ENCODE results near the gene IL17RA.
A peak's percentile ranks its signal among the peaks of the same experiment; 100 is the strongest.

The IL17RA gene

DNA sequence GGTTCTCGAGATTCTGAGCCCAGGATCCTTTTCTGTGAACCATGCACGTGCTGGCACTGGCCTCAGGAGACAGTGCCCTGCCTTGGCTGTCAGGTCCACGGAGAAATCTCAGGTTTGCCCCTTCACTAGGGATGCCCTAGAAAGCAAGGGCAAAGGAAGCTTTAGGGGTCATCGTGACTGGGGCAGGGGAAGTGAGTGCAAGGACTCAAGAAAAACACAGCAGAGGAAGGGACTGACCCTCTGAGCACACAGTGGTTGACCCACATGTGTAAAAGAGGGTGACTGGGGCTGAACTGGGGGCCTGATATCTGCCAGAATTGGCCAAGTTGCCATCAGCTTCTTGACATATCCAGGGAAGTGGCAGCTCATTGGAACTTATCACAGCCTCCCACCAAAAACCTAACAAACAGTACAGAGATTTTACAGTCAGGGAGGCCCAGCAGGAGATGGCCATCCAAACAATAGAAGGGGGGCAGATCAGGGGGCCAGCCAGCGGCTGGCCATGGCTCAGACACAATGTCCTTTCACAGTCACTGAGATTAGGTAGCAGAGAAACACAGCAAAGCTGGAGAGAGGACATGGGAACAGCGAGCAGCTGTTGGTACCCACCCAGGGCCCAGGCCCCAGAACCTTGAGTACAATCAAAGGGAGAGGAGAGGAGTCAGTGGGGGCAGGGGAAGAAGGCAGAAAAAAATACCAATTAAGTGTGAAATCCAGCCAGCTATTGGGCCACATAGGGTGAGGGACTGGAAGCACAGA lies 32.0 kb downstream of the IL17RA start:
- 59% methylated on average over 6 of the region's 6 CpGs for WGBS
- H3K4me1 ChIP-seq (ENCODE audit: insufficient read depth, low read length): peaks cover 19% of the 10 kb centered on the region
- H3K36me3 ChIP-seq (ENCODE audit: insufficient read depth, low read length): no peaks in the 10 kb centered on the region
- H3K27me3 ChIP-seq (ENCODE audit: insufficient read depth, low read length): peaks cover 4% of the 10 kb centered on the region; the same call in 1 of the 2 replicates
- H3K27ac ChIP-seq (ENCODE audit: low read depth, low read length): peak overlapping the region; percentile 27
- H3K9me3 ChIP-seq (ENCODE audit: insufficient read depth, low read depth, low read length): no peaks in the 10 kb centered on the region
- H3K4me3 ChIP-seq (ENCODE audit: low read length): no peak overlapping the region
- no peak overlapping the region for H3K9ac ChIP-seq (ENCODE audit: low read depth, low read length)

DNA sequence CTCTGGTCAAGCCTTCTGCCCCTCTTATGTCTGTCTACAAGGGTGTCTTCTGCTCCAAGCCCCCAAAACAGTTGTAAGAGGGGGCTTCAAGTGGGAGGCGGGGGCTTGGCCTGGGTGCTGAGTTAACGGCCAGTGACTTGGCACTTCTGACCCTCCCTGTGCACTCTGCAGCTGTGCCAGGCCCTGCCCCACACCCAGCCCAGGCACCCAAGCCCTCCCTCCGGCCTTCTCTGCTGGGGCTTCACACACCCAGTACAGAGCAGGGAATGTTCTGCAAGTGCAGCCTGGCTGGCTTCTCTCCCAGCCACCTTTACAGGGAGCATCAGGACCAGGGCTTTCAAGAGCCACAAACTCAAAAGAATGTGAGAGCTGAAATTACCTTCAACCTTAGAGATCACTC lies 32.6 kb downstream of the IL17RA start:
- H3K9ac ChIP-seq (ENCODE audit: low read depth, low read length): no peak overlapping the region

DNA sequence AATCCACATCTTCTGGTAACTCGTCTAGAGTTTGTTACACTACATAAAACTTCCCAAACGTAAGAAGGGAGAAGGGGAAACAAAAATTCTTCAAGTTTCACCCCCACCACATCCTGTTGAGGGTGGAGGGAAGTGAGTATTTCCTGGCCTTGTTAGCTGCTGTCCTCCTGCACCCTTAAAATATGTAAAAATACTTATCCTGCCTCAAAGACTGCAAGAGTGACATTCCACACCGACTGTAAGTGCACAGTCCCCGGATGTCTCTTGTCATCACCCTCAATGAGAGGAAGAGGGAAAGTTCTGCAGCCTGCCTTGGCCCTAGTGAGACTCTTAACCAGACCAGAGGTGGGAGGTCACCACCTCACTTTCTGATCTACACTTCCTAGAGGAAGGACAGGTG lies 33.1 kb downstream of the IL17RA start:
- Histone ChIP-seq H3K27me3 (ENCODE audit: insufficient read depth, low read length) (peaks cover 4% of the 10 kb centered on the region; the same call in 1 of the 2 replicates), H3K27ac (ENCODE audit: low read depth, low read length) (no peak overlapping the region), H3K9me3 (ENCODE audit: insufficient read depth, low read depth, low read length) (no peaks in the 10 kb centered on the region), H3K9ac (ENCODE audit: low read depth, low read length) (no peak overlapping the region), H3K4me3 (ENCODE audit: low read length) (no peak overlapping the region), H3K36me3 (ENCODE audit: insufficient read depth, low read length) (no peaks in the 10 kb centered on the region), H3K4me1 (ENCODE audit: insufficient read depth, low read length) (peaks cover 26% of the 10 kb centered on the region)
- WGBS: 83% methylated on average over 2 of the region's 4 CpGs

More for the DNA sequence above, 32.6 kb downstream of the IL17RA start:
- Histone ChIP-seq H3K36me3 (ENCODE audit: insufficient read depth, low read length) (no peaks in the 10 kb centered on the region), H3K9me3 (ENCODE audit: insufficient read depth, low read depth, low read length) (no peaks in the 10 kb centered on the region), H3K27me3 (ENCODE audit: insufficient read depth, low read length) (peaks cover 4% of the 10 kb centered on the region; the same call in 1 of the 2 replicates), H3K4me3 (ENCODE audit: low read length) (no peak overlapping the region), H3K4me1 (ENCODE audit: insufficient read depth, low read length) (peaks cover 26% of the 10 kb centered on the region), H3K27ac (ENCODE audit: low read depth, low read length) (peak overlapping the region; percentile 27)
- 68% methylated on average over 3 of the region's 3 CpGs for WGBS

- Histone ChIP-seq H3K27me3 (ENCODE audit: insufficient read depth, low read length) (peaks cover 4% of the 10 kb centered on the region; the same call in 1 of the 2 replicates), H3K9ac (ENCODE audit: low read depth, low read length) (no peak overlapping the region), H3K27ac (ENCODE audit: low read depth, low read length) (no peak overlapping the region), H3K4me1 (ENCODE audit: insufficient read depth, low read length) (peaks cover 26% of the 10 kb centered on the region), H3K36me3 (ENCODE audit: insufficient read depth, low read length) (no peaks in the 10 kb centered on the region), H3K9me3 (ENCODE audit: insufficient read depth, low read depth, low read length) (no peaks in the 10 kb centered on the region), H3K4me3 (ENCODE audit: low read length) (no peak overlapping the region)
- WGBS: 96% methylated on average over 4 of the region's 4 CpGs
Measured at GRCh38 chr22:17118342-17118741, 33.5 kb downstream of the IL17RA start.

DNA sequence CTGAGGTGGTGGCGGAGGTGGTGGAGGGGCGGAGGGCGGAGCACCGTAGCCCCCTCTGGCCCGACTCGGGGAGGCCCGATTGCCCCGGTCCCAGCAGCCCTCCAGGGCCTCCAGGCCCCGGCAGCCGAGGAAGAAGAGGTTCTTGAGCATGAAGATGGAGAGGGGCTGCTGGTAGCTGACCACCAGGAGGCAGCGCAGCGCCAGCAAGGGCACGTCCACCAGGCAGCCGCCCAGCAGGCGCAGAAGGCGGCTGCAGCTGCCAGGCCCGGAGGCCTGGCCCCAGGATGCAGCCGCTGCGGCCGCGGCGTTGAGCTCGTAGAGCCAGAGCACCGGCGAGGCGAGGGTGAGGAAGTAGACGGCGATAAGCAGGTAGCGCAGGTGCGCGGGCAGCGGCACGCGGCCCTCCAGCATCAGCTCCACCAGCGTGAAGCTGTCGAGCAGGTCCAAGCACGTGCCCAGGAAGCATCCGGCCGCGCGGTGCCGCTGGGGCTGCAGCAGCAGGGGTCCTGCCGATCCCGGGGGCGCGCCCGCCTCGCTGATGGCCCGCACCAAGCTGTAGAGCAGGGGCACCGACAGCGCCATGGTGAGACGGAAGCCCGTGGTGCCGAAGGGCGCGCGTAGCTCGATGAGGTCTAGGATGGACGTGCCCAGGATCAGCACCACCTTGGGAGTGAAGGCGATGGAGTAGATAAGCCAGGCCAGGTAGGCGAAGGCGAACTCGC lies 34.8 kb downstream of the IL17RA start:
- peaks cover 4% of the 10 kb centered on the region; the same call in 1 of the 2 replicates for H3K27me3 ChIP-seq (ENCODE audit: insufficient read depth, low read length)
- peak overlapping the region; percentile 79; the same call in 1 of the 2 replicates for H3K4me3 ChIP-seq (ENCODE audit: low read length)
- no peaks in the 10 kb centered on the region for H3K36me3 ChIP-seq (ENCODE audit: insufficient read depth, low read length)
- no peak overlapping the region for H3K27ac ChIP-seq (ENCODE audit: low read depth, low read length)
- no peaks in the 10 kb centered on the region for H3K9me3 ChIP-seq (ENCODE audit: insufficient read depth, low read depth, low read length)
- H3K9ac ChIP-seq (ENCODE audit: low read depth, low read length): no peak overlapping the region
- H3K4me1 ChIP-seq (ENCODE audit: insufficient read depth, low read length): peaks cover 26% of the 10 kb centered on the region
- WGBS: 51% methylated on average over 63 of the region's 63 CpGs

- peaks cover 26% of the 10 kb centered on the region for H3K4me1 ChIP-seq (ENCODE audit: insufficient read depth, low read length)
- no peaks in the 10 kb centered on the region for H3K36me3 ChIP-seq (ENCODE audit: insufficient read depth, low read length)
- no peak overlapping the region for H3K27ac ChIP-seq (ENCODE audit: low read depth, low read length)
- no peaks in the 10 kb centered on the region for H3K9me3 ChIP-seq (ENCODE audit: insufficient read depth, low read depth, low read length)
- H3K27me3 ChIP-seq (ENCODE audit: insufficient read depth, low read length): peaks cover 4% of the 10 kb centered on the region; the same call in 1 of the 2 replicates
- H3K9ac ChIP-seq (ENCODE audit: low read depth, low read length): no peak overlapping the region
- H3K4me3 ChIP-seq (ENCODE audit: low read length): peak overlapping the region; percentile 79
- WGBS: 3% methylated on average over 45 of the region's 45 CpGs
Measured at GRCh38 chr22:17120281-17120680, 35.5 kb downstream of the IL17RA start.

- H3K27me3 ChIP-seq (ENCODE audit: insufficient read depth, low read length): peaks cover 4% of the 10 kb centered on the region; the same call in 1 of the 2 replicates
- H3K4me3 ChIP-seq (ENCODE audit: low read length): peak overlapping the region; percentile 79
- H3K9ac ChIP-seq (ENCODE audit: low read depth, low read length): no peak overlapping the region
- no peaks in the 10 kb centered on the region for H3K36me3 ChIP-seq (ENCODE audit: insufficient read depth, low read length)
- whole genome bisulfite sequencing: under 1% methylated on average over 70 of the region's 70 CpGs
- H3K4me1 ChIP-seq (ENCODE audit: insufficient read depth, low read length): peaks cover 26% of the 10 kb centered on the region
- no peak overlapping the region for H3K27ac ChIP-seq (ENCODE audit: low read depth, low read length)
- H3K9me3 ChIP-seq (ENCODE audit: insufficient read depth, low read depth, low read length): no peaks in the 10 kb centered on the region
Measured at GRCh38 chr22:17120711-17121232, 36.0 kb downstream of the IL17RA start.

GRCh38 chr22:17121233-17122195 lies 36.7 kb downstream of the IL17RA start, which contains the start of gene TMEM121B:
TSS of gene TMEM121B (minus strand) at chr22:17121360. CDS start at chr22:17121127, 233 bp downstream.
- Histone ChIP-seq H3K9ac (ENCODE audit: low read depth, low read length) (peak within 1 kb of the TSS; percentile 80), H3K36me3 (ENCODE audit: insufficient read depth, low read length) (no peaks in the 10 kb centered on the region), H3K4me1 (ENCODE audit: insufficient read depth, low read length) (peaks cover 25% of the 10 kb centered on the region), H3K27ac (ENCODE audit: low read depth, low read length) (peak within 1 kb of the TSS; percentile 80), H3K9me3 (ENCODE audit: insufficient read depth, low read depth, low read length) (no peaks in the 10 kb centered on the region), H3K4me3 (ENCODE audit: low read length) (peak within 1 kb of the TSS; percentile 79), H3K27me3 (ENCODE audit: insufficient read depth, low read length) (peaks cover 4% of the 10 kb centered on the region; the same call in 1 of the 2 replicates)
- WGBS: 7% methylated on average over 69 of the region's 69 CpGs

DNA sequence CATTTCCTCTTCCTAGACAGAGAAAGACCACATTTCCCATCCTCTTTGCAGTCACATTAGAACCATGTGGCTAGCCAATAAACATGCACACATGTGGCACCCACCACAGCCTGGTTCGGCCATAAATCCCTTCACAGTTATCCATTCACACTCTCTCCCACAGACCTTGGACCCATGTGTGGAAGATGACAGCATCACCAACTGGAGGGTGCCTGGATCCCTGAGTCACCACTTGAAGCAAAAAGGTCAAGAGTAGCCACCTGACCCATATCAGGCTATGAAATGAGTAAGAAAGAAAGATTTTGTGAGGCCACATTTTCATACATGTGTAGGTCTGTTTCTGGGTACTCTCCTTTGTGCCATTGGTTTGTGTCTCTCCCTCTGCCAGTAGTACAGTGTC lies 45.4 kb downstream of the IL17RA start:
- Histone ChIP-seq H3K4me1 (ENCODE audit: insufficient read depth, low read length) (0 out of 2 replicates have a peak, but pooled peaks cover 6% of the 10 kb centered on the region), H3K9me3 (ENCODE audit: insufficient read depth, low read depth, low read length) (no peaks in the 10 kb centered on the region), H3K27me3 (ENCODE audit: insufficient read depth, low read length) (no peaks in the 10 kb centered on the region), H3K4me3 (ENCODE audit: low read length) (no peak overlapping the region), H3K9ac (ENCODE audit: low read depth, low read length) (no peak overlapping the region), H3K27ac (ENCODE audit: low read depth, low read length) (no peak overlapping the region), H3K36me3 (ENCODE audit: insufficient read depth, low read length) (0 out of 2 replicates have a peak, but pooled peaks cover 2% of the 10 kb centered on the region)
- WGBS: 95% methylated on average over 1 of the region's 1 CpG

- H3K4me1 ChIP-seq (ENCODE audit: insufficient read depth, low read length): 0 out of 2 replicates have a peak, but pooled peaks cover 6% of the 10 kb centered on the region
- no peaks in the 10 kb centered on the region for H3K27me3 ChIP-seq (ENCODE audit: insufficient read depth, low read length)
- no peak overlapping the region for H3K4me3 ChIP-seq (ENCODE audit: low read length)
- H3K27ac ChIP-seq (ENCODE audit: low read depth, low read length): no peak overlapping the region
- no peaks in the 10 kb centered on the region for H3K9me3 ChIP-seq (ENCODE audit: insufficient read depth, low read depth, low read length)
- H3K9ac ChIP-seq (ENCODE audit: low read depth, low read length): no peak overlapping the region
- H3K36me3 ChIP-seq (ENCODE audit: insufficient read depth, low read length): 0 out of 2 replicates have a peak, but pooled peaks cover 2% of the 10 kb centered on the region
- WGBS: 42% methylated on average over 5 of the region's 5 CpGs
Measured at GRCh38 chr22:17131686-17132085, 46.9 kb downstream of the IL17RA start.

Measured in HUES64 (cell line).